ENCODE results near the gene KIF18B. TPM values are rescaled to one million over a fixed set of nuclear protein-coding genes. Genes with fewer than 3 reads are reported as not detected.
A peak's percentile ranks its signal among the peaks of the same experiment; 100 is the strongest.

The KIF18B gene
- total RNA-seq, 1 donor from 2014 or later = 0.74 TPM

GRCh38 chr17:44969144-44969780, 21.7 kb upstream of the KIF18B start:
- intact Hi-C loops (cut with DNase I) = loop anchor here (5.0 kb wide), 1 partner anchor 48 kb away; no protein-coding TSS in a partner anchor
- no peak overlapping the region for H3K27ac ChIP-seq
- H3K4me1 ChIP-seq = peaks cover 35% of the 10 kb centered on the region
- DNase-seq (ENCODE audit: extremely low spot score in 2 of 2) = no peak
- TF ChIP-seq CTCF (IDR thresholded peaks at IDR 0.05) (no peak), POLR2AphosphoS5 (IDR thresholded peaks at IDR 0.05; ENCODE audit: insufficient read depth in 1 of 2, low read depth in 1 of 2) (no peak), POLR2A (IDR thresholded peaks at IDR 0.05) (no peak)
- no peaks in the 10 kb centered on the region for H3K36me3 ChIP-seq
- no peaks in the 10 kb centered on the region for H3K27me3 ChIP-seq
- H3K4me3 ChIP-seq = peak overlapping the region; percentile 48
- H3K9me3 ChIP-seq = no peaks in the 10 kb centered on the region

GRCh38 chr17:44968225-44969143, 20.9 kb upstream of the KIF18B start, which contains the start of gene C1QL1:
Gene C1QL1 (minus strand): TSS chr17:44968303. CDS start chr17:44968048, 255 bp downstream.
- Histone ChIP-seq H3K9me3 (no peaks in the 10 kb centered on the region), H3K4me3 (peak within 1 kb of the TSS; percentile 48), H3K27me3 (no peaks in the 10 kb centered on the region), H3K4me1 (peaks cover 35% of the 10 kb centered on the region), H3K36me3 (no peaks in the 10 kb centered on the region), H3K27ac (no peak within 1 kb of the TSS)
- DNase-seq (ENCODE audit: extremely low spot score in 2 of 2) = no peak
- intact Hi-C loops (cut with DNase I) = loop anchor here (5.0 kb wide), 1 partner anchor 49 kb away; no protein-coding TSS in a partner anchor
- TF ChIP-seq CTCF (IDR thresholded peaks at IDR 0.05) (no peak), POLR2A (IDR thresholded peaks at IDR 0.05) (no peak), POLR2AphosphoS5 (IDR thresholded peaks at IDR 0.05; ENCODE audit: insufficient read depth in 1 of 2, low read depth in 1 of 2) (peak in 1 of 2 donors; percentile 64)

GRCh38 chr17:44967907-44968224, 20.3 kb upstream of the KIF18B start:
- H3K9me3 ChIP-seq = no peaks in the 10 kb centered on the region
- intact Hi-C loops (cut with DNase I) = loop anchor here (5.0 kb wide), 1 partner anchor 49 kb away; no protein-coding TSS in a partner anchor
- no peak for DNase-seq (ENCODE audit: extremely low spot score in 2 of 2)
- H3K4me1 ChIP-seq = peaks cover 35% of the 10 kb centered on the region
- no peaks in the 10 kb centered on the region for H3K36me3 ChIP-seq
- no peak for TF ChIP-seq POLR2AphosphoS5 (IDR thresholded peaks at IDR 0.05; ENCODE audit: insufficient read depth in 1 of 2, low read depth in 1 of 2)
- no peak for TF ChIP-seq POLR2A (IDR thresholded peaks at IDR 0.05)
- no peak for TF ChIP-seq CTCF (IDR thresholded peaks at IDR 0.05)
- H3K27ac ChIP-seq = no peak overlapping the region
- H3K4me3 ChIP-seq = peak overlapping the region; percentile 19 to 28
- no peaks in the 10 kb centered on the region for H3K27me3 ChIP-seq

GRCh38 chr17:44967026-44967906, 19.7 kb upstream of the KIF18B start:
- intact Hi-C loops (cut with DNase I) = loop anchor here (5.0 kb wide), 1 partner anchor 50 kb away; no protein-coding TSS in a partner anchor
- TF ChIP-seq POLR2AphosphoS5 (IDR thresholded peaks at IDR 0.05; ENCODE audit: insufficient read depth in 1 of 2, low read depth in 1 of 2) (no peak), POLR2A (IDR thresholded peaks at IDR 0.05) (no peak), CTCF (IDR thresholded peaks at IDR 0.05) (no peak)

More at GRCh38 chr17:44967026-44967906, 19.7 kb upstream of the KIF18B start:
- peak overlapping the region; percentile 19 to 28 for H3K4me3 ChIP-seq
- no peak for DNase-seq (ENCODE audit: extremely low spot score in 2 of 2)
- H3K36me3 ChIP-seq = no peaks in the 10 kb centered on the region
- H3K9me3 ChIP-seq = no peaks in the 10 kb centered on the region
- peaks cover 35% of the 10 kb centered on the region for H3K4me1 ChIP-seq
- H3K27ac ChIP-seq = no peak overlapping the region
- no peaks in the 10 kb centered on the region for H3K27me3 ChIP-seq
